GM18526 (cell line): ENCODE measurements around the gene TRIP4.

ENCODE experiments used
- POLR2A ChIP-seq: IDR thresholded peaks from 3 replicates; pipeline ENCODE4 v1.6.1; 2011; ENCODE audit not compliant: insufficient read length; ENCODE audit errors: extremely low read depth

The TRIP4 gene

GRCh38 chr15:64430000-64430735 is 42.5 kb downstream of the TRIP4 start:
- TF ChIP-seq POLR2A = no peak

- no peak for TF ChIP-seq POLR2A
These were observed 50.3 kb downstream of the TRIP4 start for GRCh38 chr15:64437982-64438381.

- TF ChIP-seq POLR2A = no peak
These were observed 51.2 kb downstream of the TRIP4 start for GRCh38 chr15:64438653-64439447.

- no peak for TF ChIP-seq POLR2A
These were observed 54.2 kb downstream of the TRIP4 start for GRCh38 chr15:64441852-64442251.

GRCh38 chr15:64443016-64443415 is 55.4 kb downstream of the TRIP4 start:
- TF ChIP-seq POLR2A = no peak

- no peak for TF ChIP-seq POLR2A
These were observed 56.3 kb downstream of the TRIP4 start for GRCh38 chr15:64443747-64444621.

GRCh38 chr15:64444836-64445235 is 57.2 kb downstream of the TRIP4 start:
- TF ChIP-seq POLR2A = no peak

GRCh38 chr15:64447536-64448315 is 60.1 kb downstream of the TRIP4 start:
- no peak for TF ChIP-seq POLR2A

GRCh38 chr15:64452988-64453688 is 65.5 kb downstream of the TRIP4 start:
- TF ChIP-seq POLR2A = no peak

- TF ChIP-seq POLR2A = no peak
These were observed 66.0 kb downstream of the TRIP4 start for GRCh38 chr15:64453689-64454037.

- no peak for TF ChIP-seq POLR2A
These were observed 66.6 kb downstream of the TRIP4 start for GRCh38 chr15:64454282-64454681.

GRCh38 chr15:64455961-64456371 is 68.3 kb downstream of the TRIP4 start:
- no peak for TF ChIP-seq POLR2A

- TF ChIP-seq POLR2A = no peak
These were observed 69.0 kb downstream of the TRIP4 start for GRCh38 chr15:64456634-64457108.
